ENCODE data around the gene SSX3.
"Not testable (repeated sequence)": the region's sequence is repeated elsewhere in the genome, so short reads cannot be mapped to it uniquely, and the experiment has no call there.

DNA sequence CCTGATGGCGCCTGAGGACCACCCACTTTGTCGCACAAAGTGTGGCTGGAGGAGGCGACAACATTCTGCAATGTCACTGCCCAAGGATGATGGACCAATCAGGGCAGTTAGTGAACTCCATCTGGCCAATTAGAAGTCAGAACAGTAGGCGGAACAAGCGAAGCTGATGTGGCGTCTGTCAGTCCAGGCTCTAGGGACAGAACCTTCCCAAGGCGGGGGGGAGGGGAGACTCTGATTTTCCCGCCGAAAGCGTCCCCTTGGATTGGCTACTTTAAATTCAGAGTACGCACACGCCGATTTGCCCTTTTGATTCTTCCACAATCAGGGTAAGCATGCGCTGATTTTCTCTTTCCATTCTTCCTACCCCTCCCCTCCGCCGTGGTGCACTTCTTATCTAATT, 26.7 kb upstream of the SSX3 start, which contains the start of gene SSX4:
- TF ChIP-seq, protein P1, sequence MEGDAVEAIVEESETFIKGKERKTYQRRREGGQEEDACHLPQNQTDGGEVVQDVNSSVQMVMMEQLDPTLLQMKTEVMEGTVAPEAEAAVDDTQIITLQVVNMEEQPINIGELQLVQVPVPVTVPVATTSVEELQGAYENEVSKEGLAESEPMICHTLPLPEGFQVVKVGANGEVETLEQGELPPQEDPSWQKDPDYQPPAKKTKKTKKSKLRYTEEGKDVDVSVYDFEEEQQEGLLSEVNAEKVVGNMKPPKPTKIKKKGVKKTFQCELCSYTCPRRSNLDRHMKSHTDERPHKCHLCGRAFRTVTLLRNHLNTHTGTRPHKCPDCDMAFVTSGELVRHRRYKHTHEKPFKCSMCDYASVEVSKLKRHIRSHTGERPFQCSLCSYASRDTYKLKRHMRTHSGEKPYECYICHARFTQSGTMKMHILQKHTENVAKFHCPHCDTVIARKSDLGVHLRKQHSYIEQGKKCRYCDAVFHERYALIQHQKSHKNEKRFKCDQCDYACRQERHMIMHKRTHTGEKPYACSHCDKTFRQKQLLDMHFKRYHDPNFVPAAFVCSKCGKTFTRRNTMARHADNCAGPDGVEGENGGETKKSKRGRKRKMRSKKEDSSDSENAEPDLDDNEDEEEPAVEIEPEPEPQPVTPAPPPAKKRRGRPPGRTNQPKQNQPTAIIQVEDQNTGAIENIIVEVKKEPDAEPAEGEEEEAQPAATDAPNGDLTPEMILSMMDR (IDR thresholded peaks at IDR 0.05): not testable (repeated sequence)
- TF ChIP-seq EP300 (IDR thresholded peaks at IDR 0.05; ENCODE audit: low read depth): not testable (repeated sequence)

All from transverse colon (tissue), 3 donors.